Type B pancreatic cell (in vitro differentiated cells): ENCODE data around the gene PPP2CA. TPM values are rescaled to one million over a fixed set of nuclear protein-coding genes. Genes with fewer than 3 reads are reported as not detected.

Source experiments
- DNase-seq: peaks from one replicate; pipeline ENCODE4 v3.0.0; 2021; ENCODE audit warnings: mixed read lengths; ENCODE audit not compliant: unreplicated experiment; ENCODE audit errors: extremely low spot score
- H3K27ac Mint-ChIP-seq: 2 replicates; pipeline ENCODE4 v1.8.0; 2021; ENCODE audit warnings: mild to moderate bottlenecking, mixed read lengths
- H3K27me3 Mint-ChIP-seq: 2 replicates; pipeline ENCODE4 v1.8.0; 2021; ENCODE audit warnings: mixed read lengths
- H3K36me3 Mint-ChIP-seq: 2 replicates; pipeline ENCODE4 v1.8.0; 2021; ENCODE audit warnings: mixed read lengths
- H3K4me1 Mint-ChIP-seq: one replicate; pipeline ENCODE4 v1.8.0; 2021; ENCODE audit warnings: mixed read lengths; ENCODE audit not compliant: unreplicated experiment
- H3K4me3 Mint-ChIP-seq: 2 replicates; pipeline ENCODE4 v1.8.0; 2021; ENCODE audit warnings: mild to moderate bottlenecking, mixed read lengths
- H3K9me3 Mint-ChIP-seq: 2 replicates; pipeline ENCODE4 v1.8.0; 2021; ENCODE audit warnings: mixed read lengths
- CTCF ChIP-seq: fragments of 200-600 bp; sonication (generic); conservative IDR thresholded peaks from 2 replicates; pipeline ENCODE4 v1.5.0; 2021; ENCODE audit warnings: antibody characterized with exemption, mild to moderate bottlenecking
- total RNA-seq: library from RNA; stranded (reverse); gene quantifications from 2 replicates; pipeline ENCODE4 v1.2.1, GENCODE V29; 2021; ENCODE audit warnings: low replicate concordance

The PPP2CA gene
- total RNA-seq, 1 donor from 2014 or later, result 152 TPM

GRCh38 chr5:134209477-134210245 is 16.2 kb downstream of the PPP2CA start:
- Mint-ChIP-seq H3K4me3 (no peak overlapping the region), H3K27ac (no peak overlapping the region), H3K9me3 (peaks cover 6% of the 10 kb centered on the region), H3K4me1 (peaks cover 12% of the 10 kb centered on the region), H3K27me3 (no peaks in the 10 kb centered on the region), H3K36me3 (peaks cover 30% of the 10 kb centered on the region)
- TF ChIP-seq CTCF, result no peak
- no peak for DNase-seq

GRCh38 chr5:134207696-134208095 is 18.2 kb downstream of the PPP2CA start:
- Mint-ChIP-seq H3K27ac (no peak overlapping the region), H3K27me3 (no peaks in the 10 kb centered on the region), H3K4me1 (peaks cover 12% of the 10 kb centered on the region), H3K4me3 (no peak overlapping the region), H3K9me3 (peaks cover 6% of the 10 kb centered on the region), H3K36me3 (peaks cover 35% of the 10 kb centered on the region)
- TF ChIP-seq CTCF, result no peak
- no peak for DNase-seq

GRCh38 chr5:134206627-134207160 is 19.2 kb downstream of the PPP2CA start:
- TF ChIP-seq CTCF, result no peak
- H3K4me1 Mint-ChIP-seq, result peaks cover 12% of the 10 kb centered on the region
- no peak overlapping the region for H3K4me3 Mint-ChIP-seq
- DNase-seq, result no peak
- peak overlapping the region; percentile 10 for H3K27ac Mint-ChIP-seq
- H3K36me3 Mint-ChIP-seq, result peaks cover 37% of the 10 kb centered on the region
- no peaks in the 10 kb centered on the region for H3K9me3 Mint-ChIP-seq
- H3K27me3 Mint-ChIP-seq, result no peaks in the 10 kb centered on the region

- peaks cover 54% of the 10 kb centered on the region for H3K36me3 Mint-ChIP-seq
- no peak for DNase-seq
- no peak for TF ChIP-seq CTCF
- no peak overlapping the region for H3K27ac Mint-ChIP-seq
- H3K9me3 Mint-ChIP-seq, result no peaks in the 10 kb centered on the region
- H3K27me3 Mint-ChIP-seq, result no peaks in the 10 kb centered on the region
- no peak overlapping the region for H3K4me3 Mint-ChIP-seq
- peaks cover 8% of the 10 kb centered on the region for H3K4me1 Mint-ChIP-seq
Measured at GRCh38 chr5:134204575-134204974, 21.3 kb downstream of the PPP2CA start.

- peaks cover 8% of the 10 kb centered on the region for H3K4me1 Mint-ChIP-seq
- no peak overlapping the region for H3K27ac Mint-ChIP-seq
- H3K36me3 Mint-ChIP-seq, result peaks cover 63% of the 10 kb centered on the region
Measured at GRCh38 chr5:134203630-134204029, 22.2 kb downstream of the PPP2CA start.

More at GRCh38 chr5:134203630-134204029, 22.2 kb downstream of the PPP2CA start:
- H3K27me3 Mint-ChIP-seq, result no peaks in the 10 kb centered on the region
- H3K4me3 Mint-ChIP-seq, result no peak overlapping the region
- H3K9me3 Mint-ChIP-seq, result no peaks in the 10 kb centered on the region
- TF ChIP-seq CTCF, result no peak
- DNase-seq, result no peak
